Stimulated activated CD8-positive, alpha-beta memory T cell treated with anti-CD3 and anti-CD28 coated beads, Interleukin-15, amount 100 ng/mL, for 24 hours (primary cell): ENCODE data around the gene VCP.

Source experiments
- DNase-seq: peaks from one replicate; pipeline ENCODE4 v3.0.0-alpha.2; 2020; ENCODE audit warnings: low read depth

The VCP gene

DNA sequence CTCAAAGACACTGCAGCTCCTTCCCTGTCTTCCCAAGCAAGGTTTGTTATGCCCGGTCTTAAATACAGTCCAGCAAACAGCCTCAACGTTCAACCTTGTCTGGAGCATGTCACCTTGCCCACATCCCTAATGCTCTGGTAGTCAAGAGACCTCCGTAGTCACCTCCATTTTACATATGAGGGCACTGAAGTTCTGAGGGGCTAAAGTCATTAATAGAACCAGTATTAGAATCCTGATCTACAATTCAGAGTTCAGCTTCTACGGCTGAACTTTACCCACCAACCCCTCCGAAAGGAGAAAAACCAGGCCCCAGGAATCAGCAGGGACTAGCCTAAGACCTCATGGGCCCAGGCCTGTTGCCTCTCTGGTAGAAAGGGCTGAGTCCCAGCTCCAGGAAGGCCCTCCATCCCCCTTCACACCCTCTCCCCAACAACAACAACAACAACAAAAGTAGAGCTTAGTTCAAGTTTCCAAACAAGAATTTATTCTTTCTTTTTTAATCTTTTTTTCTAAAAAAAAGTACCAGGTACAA lies 31.3 kb upstream of the VCP start:
- DNase-seq, result no peak

GRCh38 chr9:35102769-35103659 lies 30.6 kb upstream of the VCP start, which contains the start of gene STOML2:
Gene STOML2 (minus strand): TSS chr9:35103131. CDS start chr9:35103094, 37 bp downstream.
- peak; percentile 81 for DNase-seq

DNA sequence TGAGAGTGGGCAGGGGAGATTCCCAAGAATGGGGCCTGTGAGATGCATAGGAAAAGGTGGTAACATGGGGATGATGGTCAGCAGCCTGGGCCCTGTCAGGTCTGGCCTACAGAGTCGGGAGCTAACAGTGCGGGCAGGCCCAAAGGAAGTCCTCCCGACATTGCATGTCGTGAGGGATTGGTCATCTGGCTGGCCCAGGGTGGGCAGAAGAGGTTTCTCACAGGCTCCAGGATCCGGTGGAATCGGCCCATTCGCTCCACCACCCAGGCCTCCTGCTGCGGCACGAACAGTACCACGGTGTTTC lies 30.0 kb upstream of the VCP start:
- no peak for DNase-seq

DNA sequence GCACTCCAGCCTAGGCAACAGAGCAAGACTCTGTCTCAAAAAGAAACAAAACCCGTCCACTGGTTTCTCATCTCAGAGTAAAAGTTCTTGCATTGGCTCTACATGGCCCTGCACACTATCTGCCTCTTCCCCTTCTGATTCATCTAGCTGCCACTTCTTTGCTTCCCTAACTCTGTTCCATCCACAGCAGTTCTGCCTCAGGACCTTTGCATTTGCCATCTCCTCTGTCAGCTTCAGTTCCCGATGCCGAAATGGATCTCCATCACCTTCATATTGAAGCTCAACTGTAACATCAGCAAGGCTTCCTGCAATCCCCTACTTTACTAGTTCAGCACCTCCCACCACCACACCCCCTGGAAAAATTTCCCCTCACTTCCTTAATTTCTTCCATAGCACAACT lies 25.1 kb upstream of the VCP start:
- DNase-seq, result no peak

DNA sequence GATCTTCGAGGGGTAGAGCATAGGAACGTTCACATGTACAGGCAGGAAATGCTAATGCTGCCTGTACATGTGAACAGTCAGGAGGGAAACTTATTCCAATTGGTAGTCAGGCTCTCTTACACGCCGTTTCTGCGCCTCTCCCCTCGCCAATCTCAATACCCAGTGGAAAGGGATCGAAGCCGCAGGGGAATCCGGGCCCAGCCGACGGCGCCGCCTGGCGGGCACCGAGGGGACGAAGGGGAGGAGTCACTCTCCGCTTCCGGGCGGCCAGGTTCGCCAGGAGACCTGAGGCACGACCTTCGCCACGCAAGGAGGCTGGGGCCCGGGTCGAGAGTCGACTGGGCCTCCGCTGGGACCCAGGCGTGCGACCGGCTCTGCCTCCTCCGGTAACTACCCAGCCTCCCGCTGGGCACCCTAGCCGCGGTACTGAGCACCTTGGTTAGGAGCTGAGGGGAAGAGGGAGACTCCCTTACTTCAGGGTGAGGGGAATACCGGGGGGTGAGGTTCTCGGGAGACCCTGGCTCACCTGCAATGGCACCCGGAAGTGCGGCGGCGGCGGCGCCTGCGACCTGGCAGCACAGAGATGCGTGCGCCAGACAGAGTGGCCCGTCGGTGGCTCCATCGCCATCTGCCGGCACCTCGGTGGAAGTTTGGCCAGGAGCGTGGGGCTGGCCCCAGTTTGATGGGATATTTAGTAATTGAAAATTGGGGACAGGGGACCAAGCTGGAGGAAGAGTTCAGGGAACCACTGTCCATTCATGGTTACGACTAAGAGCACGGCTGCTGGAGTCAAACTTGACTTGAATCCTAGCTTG lies 23.8 kb upstream of the VCP start, which contains the start of gene PIGO:
TSS of gene PIGO (minus strand) at position 557 of the 815 bp plus-strand sequence. CDS start 1,026 bp downstream, outside the sequence.
- peak; percentile 74 for DNase-seq

DNA sequence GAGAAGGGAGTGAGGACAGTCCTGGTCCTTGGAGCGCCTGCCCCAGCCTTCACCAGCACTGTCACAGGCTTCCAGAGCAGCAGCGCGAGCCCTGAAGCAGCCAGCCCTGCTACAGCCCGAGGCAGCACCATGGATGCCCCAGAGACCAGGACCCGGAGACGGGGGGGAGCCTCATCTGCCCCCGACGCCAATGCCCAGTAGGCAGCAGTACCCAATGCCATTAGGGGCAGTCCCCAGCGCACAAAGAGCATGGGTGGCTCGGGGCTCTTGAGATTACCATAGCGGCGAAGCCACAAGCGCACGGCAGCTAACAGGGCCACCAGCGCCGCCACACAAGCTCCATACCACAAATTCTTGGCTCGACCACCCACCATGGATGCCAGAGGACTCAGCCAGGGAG lies 19.1 kb upstream of the VCP start:
- DNase-seq, result no peak

DNA sequence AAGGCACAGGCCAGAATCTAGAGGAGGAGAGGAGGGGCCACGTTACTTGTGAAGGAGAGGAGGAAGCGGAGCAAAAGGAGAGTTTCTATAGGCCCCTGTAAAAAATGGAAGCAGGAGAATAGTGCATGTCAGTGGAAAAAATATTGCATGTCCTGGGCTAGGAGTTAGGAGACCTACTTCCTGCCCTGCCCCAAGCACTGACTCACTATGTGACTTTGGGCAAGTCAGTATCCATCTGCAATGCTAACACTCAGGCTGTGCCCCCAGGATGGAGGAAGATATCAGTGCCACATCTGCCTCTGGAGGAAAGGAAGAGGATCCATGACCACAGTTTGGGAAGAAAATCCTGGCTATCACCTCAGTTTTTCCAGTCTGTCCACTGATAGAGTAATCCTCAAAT lies 17.0 kb upstream of the VCP start:
- no peak for DNase-seq

GRCh38 chr9:35085078-35085477 lies 12.7 kb upstream of the VCP start:
- DNase-seq, result no peak

DNA sequence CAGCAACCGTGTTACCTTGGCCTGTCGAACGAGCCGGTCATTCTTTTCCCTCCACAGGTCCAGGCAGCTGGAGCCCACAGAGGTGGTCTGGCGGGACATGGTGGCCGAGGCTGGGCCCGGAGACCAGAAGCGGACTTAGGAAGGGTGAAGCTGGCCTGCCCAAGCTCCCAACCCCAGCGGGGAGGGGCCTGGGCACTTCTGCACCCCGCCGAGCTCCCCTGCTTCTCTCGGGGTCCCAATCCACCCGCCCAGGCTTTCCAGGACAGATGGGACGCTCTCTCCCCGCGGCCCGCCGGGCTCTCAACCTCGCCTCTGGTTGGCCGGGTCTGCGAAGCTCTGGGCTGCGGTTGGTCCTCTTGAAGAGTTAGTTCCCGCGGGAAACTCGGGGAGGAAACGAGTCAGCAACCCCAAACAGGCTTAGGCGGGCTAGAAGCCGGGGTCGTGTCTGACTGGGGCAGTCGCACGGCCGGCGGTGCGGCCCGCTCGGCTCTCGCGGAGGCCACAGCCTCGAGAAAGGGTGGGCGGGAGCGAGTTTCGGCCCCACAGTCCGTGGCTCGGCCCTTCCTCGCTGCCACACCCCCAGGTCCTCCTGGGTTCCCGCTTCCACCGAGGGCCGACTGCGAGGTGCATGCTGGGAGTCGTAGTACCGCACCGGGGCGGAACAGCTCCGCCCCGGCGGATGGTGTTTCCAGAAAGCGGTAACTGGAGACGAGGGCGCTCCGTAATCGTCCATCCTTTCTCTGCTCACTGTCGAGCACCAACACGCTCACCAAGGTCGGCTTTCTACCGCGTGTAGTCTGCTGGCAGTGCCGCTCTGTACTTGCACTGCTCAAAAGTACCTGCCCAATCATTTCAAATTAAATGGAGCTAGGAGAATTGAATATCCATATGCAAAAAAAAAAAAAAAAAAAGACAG lies 7.3 kb upstream of the VCP start, which contains the start of gene FANCG:
TSS of gene FANCG (minus strand) at position 517 of the 916 bp plus-strand sequence. CDS start at position 99, 418 bp downstream.
- DNase-seq, result peak; percentile 56

DNA sequence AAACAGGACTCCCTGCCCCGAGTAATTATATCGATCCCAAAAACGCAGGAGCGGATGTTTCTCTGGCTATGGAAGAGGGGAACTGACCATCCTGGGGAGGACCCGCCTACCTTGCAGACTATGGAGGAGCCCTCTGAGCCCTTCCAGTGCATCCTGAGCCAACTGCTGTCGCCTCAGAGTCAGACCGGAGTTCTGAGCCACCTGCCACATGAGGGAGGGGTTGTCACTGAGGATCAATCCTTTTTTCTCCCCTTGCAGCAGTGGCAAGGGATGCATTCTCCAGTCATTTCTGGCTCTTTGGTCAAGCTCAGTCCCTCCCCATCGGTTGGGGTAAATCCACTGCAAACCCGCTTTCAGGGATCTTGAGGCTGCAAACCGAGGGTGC lies 6.6 kb upstream of the VCP start:
- DNase-seq, result no peak

DNA sequence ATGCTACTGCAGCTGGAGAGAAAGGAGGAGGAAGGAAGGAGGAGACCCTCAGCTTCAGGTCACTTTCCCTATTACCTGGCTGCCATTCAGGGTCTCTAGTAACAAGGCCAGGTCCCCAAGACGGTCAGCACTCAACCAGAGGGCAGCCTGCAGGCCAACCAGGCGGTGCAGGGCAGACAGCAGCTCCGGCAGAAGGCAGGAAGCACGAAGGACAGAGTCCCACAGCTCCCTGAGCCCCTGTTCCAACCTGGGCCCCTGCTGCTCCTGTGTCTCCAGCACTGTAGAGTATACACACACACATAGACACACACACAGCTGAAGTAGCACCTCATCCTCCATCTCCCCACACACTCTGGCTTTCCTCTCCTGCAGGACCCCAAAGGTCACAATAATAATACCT lies 5.6 kb upstream of the VCP start:
- DNase-seq, result no peak

DNA sequence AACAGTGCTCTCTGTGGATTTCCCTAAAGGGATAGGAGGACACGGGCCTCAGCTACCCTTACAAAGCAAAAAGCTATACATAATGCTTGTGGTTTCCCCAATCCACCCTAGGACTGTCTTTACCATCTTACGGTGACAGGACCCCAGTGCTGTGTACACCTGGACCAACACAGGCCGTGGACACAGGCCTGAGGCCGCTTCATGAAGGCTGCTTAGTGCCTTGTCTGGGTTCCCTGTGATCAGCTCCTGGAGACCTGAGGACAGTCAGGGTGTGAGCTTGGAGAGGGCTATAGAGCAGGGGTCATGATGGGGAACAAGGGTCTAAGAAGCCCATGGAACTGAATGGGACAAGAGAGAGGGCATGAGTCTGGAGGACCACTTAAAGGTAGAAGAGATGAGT lies 4.4 kb upstream of the VCP start:
- no peak for DNase-seq

DNA sequence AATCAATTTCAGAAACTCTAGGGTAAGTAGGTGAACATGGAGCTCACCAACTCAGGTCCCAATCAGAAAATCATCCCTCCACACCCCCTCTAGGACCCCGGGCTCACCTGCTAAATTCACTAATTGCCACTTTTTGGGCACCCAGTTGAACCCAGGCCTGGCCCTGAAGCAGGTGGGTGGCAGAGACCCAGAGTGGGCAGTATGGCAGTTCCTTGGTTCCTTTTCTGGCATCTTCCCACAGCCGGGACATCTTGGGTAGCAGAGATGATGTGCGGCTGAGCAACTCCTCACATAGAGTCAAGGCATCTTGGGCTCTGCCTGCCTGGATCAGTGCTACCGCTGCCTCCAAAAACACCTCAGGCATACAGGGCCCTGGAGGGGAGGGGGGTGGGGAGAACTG lies 2.9 kb upstream of the VCP start:
- no peak for DNase-seq

- DNase-seq, result no peak
Measured at GRCh38 chr9:35074791-35075190, 2.4 kb upstream of the VCP start.

DNA sequence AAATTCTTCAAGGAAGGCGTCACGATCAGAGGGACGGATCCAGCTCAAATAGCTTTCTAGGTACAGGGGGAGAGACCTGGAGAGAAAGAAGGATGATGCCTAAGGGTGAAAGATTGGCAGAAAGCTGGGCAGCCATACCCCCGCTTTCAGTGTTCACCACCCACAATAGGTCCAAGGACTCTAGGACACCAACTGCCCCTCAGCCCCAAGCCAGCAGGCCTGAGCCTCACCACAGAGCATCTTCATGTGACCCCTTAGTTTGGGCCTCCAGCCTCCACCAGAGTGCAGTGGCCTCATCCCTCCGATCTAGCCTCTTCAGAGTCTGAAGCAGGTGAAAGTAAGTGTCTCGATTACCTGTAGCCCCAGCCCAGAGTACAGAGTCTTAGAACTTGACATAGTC lies 1.7 kb upstream of the VCP start:
- DNase-seq, result no peak

GRCh38 chr9:35073279-35073612 lies 821 bp upstream of the VCP start:
- DNase-seq, result no peak

DNA sequence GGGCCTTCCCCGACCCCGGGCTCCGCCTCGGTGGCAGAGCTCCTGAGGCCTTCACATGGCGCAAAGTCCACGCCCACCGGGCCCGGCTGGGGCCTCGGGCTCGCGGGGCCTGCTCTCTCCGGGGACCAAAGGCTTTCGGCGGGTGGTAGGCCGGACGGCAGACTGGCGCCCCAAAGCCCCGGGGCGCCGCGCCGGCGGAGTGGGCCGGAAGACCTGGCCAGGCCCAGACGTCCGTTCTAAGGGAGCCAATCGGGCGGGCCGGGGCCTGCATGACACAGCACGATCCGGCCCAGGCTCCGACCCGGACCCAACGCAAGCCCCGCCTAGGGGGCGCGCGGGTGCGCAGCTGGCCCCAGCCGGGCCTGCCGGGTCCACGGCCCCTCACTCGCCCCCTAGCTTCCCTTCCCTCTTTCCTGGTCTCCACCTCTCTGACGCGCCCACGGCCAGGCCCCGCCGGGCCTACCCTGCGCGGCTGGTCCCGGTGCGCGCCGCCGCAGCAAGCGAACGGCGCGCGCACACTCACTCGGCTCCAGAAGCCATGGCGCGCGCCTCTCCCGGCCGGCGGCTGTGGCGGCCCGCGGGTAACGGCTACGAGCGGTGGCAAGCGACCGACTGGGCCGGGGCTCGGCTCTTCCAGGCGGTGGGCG lies 488 bp downstream of the VCP start:
- peak; percentile 53 for DNase-seq

DNA sequence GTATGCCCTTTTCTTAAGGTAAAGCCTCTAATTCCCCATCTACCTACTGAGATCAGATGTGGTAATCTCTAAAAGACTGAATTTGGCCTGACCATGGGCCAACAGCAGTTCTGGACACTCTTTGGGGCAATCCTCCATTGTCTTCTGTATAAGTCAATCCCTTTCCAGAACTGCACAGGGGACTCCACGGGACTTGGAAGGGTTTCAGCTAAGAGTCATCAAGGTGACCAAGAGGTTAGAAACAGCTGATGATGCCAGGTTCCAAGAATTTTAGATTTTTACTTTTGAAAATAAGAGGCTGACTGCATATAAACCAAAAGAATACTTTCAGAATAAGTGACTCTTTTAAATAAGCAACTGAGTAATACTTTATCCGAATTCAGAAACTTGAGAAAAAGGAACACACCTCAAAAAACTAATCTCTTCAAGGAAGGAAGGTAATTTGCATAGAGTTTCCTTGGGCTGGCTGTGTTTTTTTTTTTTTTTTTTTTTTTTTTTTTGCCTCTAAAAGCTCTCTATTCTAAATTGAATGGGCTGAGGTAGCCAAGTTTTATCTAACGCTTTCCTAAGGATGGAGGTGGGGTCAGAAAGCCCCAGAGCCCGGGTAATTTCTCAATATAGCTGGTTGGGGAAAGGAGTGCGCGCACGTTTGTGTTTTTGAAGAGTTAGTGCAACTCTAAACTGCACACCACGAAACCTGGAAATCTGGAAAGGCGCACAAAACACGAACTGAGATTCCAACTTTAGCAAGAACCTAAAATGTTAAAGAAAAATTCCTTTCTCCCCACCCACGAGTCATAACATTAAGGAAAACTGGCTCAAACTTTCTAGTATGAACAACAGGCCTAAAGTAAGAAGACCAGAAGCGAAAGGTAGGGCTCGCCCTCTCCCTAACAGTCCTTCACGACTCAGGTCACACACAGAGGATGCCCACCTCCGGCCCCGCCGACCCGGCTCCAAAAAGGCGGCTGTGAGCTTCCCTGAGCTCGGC lies 1.3 kb downstream of the VCP start:
- no peak for DNase-seq

- DNase-seq, result no peak
Measured at GRCh38 chr9:35069020-35069419, 3.4 kb downstream of the VCP start.

- DNase-seq, result no peak
Measured at GRCh38 chr9:35067056-35067455, 5.4 kb downstream of the VCP start.
